ENCODE results near the gene MAGT1. TPM values are rescaled to one million over a fixed set of nuclear protein-coding genes. Genes with fewer than 3 reads are reported as not detected.
A peak's percentile ranks its signal among the peaks of the same experiment; 100 is the strongest.

Gene MAGT1
- total RNA-seq, 5 donors from 2014 or later (not counting 1 experiment from before 2014, with no cell fraction given), result 32.9 to 40.5 (median 35.5) TPM

DNA sequence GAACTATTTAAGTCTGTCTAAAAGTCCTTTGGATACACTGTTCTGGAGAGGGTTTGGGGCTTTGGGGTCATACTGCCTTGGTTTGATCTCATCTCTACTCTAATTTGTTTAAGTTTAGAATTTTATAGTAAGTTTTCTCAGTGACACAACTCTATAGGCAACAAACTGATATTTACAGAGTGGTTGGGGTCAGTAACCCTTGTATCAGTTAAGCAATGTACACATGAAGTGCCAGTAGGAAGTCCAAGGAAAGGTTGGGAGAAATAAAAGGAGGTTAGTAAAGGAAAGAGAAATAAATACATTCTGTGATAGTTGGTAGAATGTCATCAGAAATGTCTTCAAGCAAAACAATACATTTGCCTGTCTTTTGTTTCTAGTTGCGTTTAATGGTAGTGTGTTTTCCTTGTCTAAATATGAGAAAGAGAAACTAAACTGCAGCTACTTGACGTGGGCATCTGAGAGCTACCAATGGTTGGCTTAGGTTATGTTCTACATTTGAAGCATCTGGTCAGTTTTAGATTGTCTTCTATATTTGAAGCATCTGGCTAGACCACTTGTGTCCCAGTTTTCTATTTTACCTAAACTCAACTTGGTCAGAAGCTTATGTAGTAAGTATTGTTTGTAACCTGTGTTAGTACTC lies 22.2 kb upstream of the MAGT1 start:
- Mint-ChIP-seq H3K27me3 (peaks cover 0 to 3% of the 10 kb centered on the region in 2 donors), H3K36me3 (peaks cover 2% of the 10 kb centered on the region), H3K4me3 (peak overlapping the region; percentile 34 to 54 (median 43)), H3K9me3 (no peaks in the 10 kb centered on the region), H3K4me1 (peaks cover 24 to 37% (median 35%) of the 10 kb centered on the region in 3 donors), H3K27ac (peak overlapping the region; percentile 42 to 80)
- Histone ChIP-seq H3K9me3 (no peaks in the 10 kb centered on the region), H3K36me3 (ENCODE audit: control insufficient read depth in 2 of 2, extremely low read depth in 1 of 2, insufficient read depth in 1 of 2, low read length in 1 of 2) (no peaks in the 10 kb centered on the region), H3K4me1 (ENCODE audit: control insufficient read depth in 1 of 2, extremely low read depth in 1 of 2, insufficient read depth in 2 of 2, low read length in 2 of 2) (peaks cover 3% of the 10 kb centered on the region in 2 experiments), H3K4me3 (ENCODE audit: control insufficient read depth in 1 of 2, extremely low read depth in 1 of 2, low read length in 1 of 2) (no peak overlapping the region), H3K27me3 (replicated peaks in 1 of 2; ENCODE audit: control insufficient read depth in 2 of 2, extremely low read depth in 1 of 2, insufficient read depth in 2 of 2, low read length in 1 of 2) (no peaks in the 10 kb centered on the region), H3K27ac (ENCODE audit: low read length) (peak overlapping the region; percentile 49)
- no CpG with 5 or more reads among the region's 2 CpGs for WGBS (ENCODE audit: insufficient coverage)
- DNase-seq (no peak), ATAC-seq (replicated peaks in 1 of 4) (peak in 1 of 4 experiments; percentile 45)
- ChIA-PET CTCF (interaction anchor here in 1 of 2 donors (0.9 kb wide), 2 partner anchors 12 to 18 kb away, joined by 3 read pairs; partner anchors contain the start of gene COX7B), POLR2A (no interaction called here)

DNA sequence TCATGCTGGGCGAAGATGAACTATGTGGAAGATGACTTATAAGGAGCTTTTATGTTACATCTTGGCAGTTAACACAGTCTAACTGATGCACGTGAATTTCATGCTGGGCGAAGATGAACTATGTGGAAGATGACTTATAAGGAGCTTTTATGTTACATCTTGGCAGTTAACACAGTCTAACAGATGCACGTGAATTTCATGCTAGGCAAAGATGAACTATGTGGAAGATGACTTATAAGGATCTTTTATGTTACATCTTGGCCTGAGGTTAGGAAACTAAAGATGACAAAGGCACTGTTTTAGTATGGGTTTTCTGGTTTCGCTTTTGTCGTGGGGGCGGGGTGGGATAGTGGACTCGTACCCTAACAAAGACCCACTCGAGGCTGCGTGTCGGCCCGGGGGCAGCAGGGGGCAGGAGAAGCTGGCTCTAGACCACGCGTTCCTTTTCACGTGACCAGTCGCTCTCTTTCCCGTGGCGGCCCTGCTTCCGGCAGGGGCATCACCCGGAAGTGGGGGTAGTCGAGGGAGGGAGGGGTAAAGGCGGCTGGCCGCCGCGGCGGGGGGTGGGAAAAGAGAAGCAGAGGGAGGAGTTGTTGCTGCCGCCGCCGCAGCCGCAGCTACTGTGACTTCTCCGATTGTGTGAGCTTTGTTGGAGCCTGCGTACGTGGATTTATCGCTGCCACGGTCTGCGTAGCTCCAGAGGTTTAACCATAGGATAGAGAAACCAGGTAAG lies 15.0 kb upstream of the MAGT1 start, which contains the start of gene ATP7A:
Gene ATP7A, plus strand, starts transcription at position 586 of the 733 bp plus-strand sequence. CDS start 60,949 bp downstream, outside the sequence.
- Mint-ChIP-seq H3K27me3 (no peaks in the 10 kb centered on the region), H3K4me3 (peak within 1 kb of the TSS; percentile 86 to 99 (median 98)), H3K27ac (peak within 1 kb of the TSS; percentile 99), H3K9me3 (no peaks in the 10 kb centered on the region), H3K36me3 (no peaks in the 10 kb centered on the region), H3K4me1 (peaks cover 20 to 33% (median 20%) of the 10 kb centered on the region in 3 donors)
- H3K27me3 ChIP-seq (replicated peaks in 1 of 2; ENCODE audit: control insufficient read depth in 2 of 2, extremely low read depth in 1 of 2, insufficient read depth in 2 of 2, low read length in 1 of 2), result no peaks in the 10 kb centered on the region
- H3K4me3 ChIP-seq (ENCODE audit: control insufficient read depth in 1 of 2, extremely low read depth in 1 of 2, low read length in 1 of 2), result peak within 1 kb of the TSS; percentile 66 to 69
- peak within 1 kb of the TSS; percentile 86 for H3K27ac ChIP-seq (ENCODE audit: low read length)
- ATAC-seq (replicated peaks in 1 of 4) (peak; percentile 92 to 94 (median 92)), DNase-seq (peak; percentile 71 to 94 (median 90))
- 5% methylated on average over 24 of the region's 36 CpGs for WGBS (ENCODE audit: insufficient coverage)
- POLR2A ChIA-PET, result interaction anchor here (0.6 to 1.9 kb wide), 5 partner anchors 9 to 1049 kb away, joined by 3 to 19 read pairs (median 3); partner anchors contain the start of gene COX7B (in 2 of the 2)
- H3K9me3 ChIP-seq, result no peaks in the 10 kb centered on the region
- peaks cover 0 to 4% of the 10 kb centered on the region in 2 donors for H3K36me3 ChIP-seq (ENCODE audit: control insufficient read depth in 2 of 2, extremely low read depth in 1 of 2, insufficient read depth in 1 of 2, low read length in 1 of 2)
- peaks cover 6 to 7% of the 10 kb centered on the region in 2 experiments for H3K4me1 ChIP-seq (ENCODE audit: control insufficient read depth in 1 of 2, extremely low read depth in 1 of 2, insufficient read depth in 2 of 2, low read length in 2 of 2)
- CTCF ChIA-PET, result interaction anchor here (0.7 to 3.3 kb wide), 6 partner anchors 11 to 115 kb away, joined by 3 to 44 read pairs (median 5); partner anchors contain the start of gene COX7B (in 2 of the 2)

DNA sequence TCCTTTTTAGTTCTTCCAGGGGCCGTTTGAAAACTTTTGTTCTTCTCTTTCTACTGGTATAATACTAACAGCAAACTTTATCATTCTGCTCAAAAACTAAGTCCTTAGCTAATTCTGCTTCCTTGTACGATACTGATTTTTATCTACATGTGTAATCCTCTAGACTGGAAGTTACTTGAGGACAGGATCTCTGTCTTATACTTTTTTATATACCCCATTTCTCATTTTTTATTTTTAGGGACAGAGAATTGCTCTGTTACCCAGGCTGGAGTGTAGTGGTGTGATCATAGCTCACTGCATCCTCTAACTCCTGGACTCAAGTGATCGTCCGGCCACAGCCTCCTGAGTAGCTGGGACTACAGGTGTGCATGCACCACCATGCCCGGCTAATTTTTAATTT lies 6.3 kb upstream of the MAGT1 start:
- no peaks in the 10 kb centered on the region for H3K27me3 Mint-ChIP-seq
- POLR2A ChIA-PET, result interaction anchor here in 1 of 2 donors (0.7 to 0.9 kb wide), 2 partner anchors 9 to 204 kb away, joined by 3 to 4 read pairs; partner anchors contain the start of gene ATP7A
- CTCF ChIA-PET, result interaction anchor here (0.6 to 0.9 kb wide), 3 partner anchors 15 to 1457 kb away, joined by 3 read pairs; no protein-coding TSS in a partner anchor
- peak overlapping the region; percentile 82 to 96 (median 88) for H3K4me3 Mint-ChIP-seq
- WGBS (ENCODE audit: insufficient coverage), result 90% methylated on average over 2 of the region's 5 CpGs
- peaks cover 0 to 23% of the 10 kb centered on the region in 2 donors for H3K36me3 ChIP-seq (ENCODE audit: control insufficient read depth in 2 of 2, extremely low read depth in 1 of 2, insufficient read depth in 1 of 2, low read length in 1 of 2)
- no peak overlapping the region for H3K27ac Mint-ChIP-seq
- H3K27me3 ChIP-seq (replicated peaks in 1 of 2; ENCODE audit: control insufficient read depth in 2 of 2, extremely low read depth in 1 of 2, insufficient read depth in 2 of 2, low read length in 1 of 2), result no peaks in the 10 kb centered on the region
- no peaks in the 10 kb centered on the region for H3K9me3 Mint-ChIP-seq
- no peak overlapping the region for H3K27ac ChIP-seq (ENCODE audit: low read length)
- peaks cover 12 to 27% (median 22%) of the 10 kb centered on the region in 3 donors for H3K4me1 Mint-ChIP-seq
- no peaks in the 10 kb centered on the region for H3K9me3 ChIP-seq
- peaks cover 18% of the 10 kb centered on the region for H3K36me3 Mint-ChIP-seq
- no peak overlapping the region for H3K4me3 ChIP-seq (ENCODE audit: control insufficient read depth in 1 of 2, extremely low read depth in 1 of 2, low read length in 1 of 2)
- DNase-seq, result no peak
- H3K4me1 ChIP-seq (ENCODE audit: control insufficient read depth in 1 of 2, extremely low read depth in 1 of 2, insufficient read depth in 2 of 2, low read length in 2 of 2), result peaks cover 5 to 9% of the 10 kb centered on the region in 2 experiments
- no peak for ATAC-seq (replicated peaks in 1 of 4)

DNA sequence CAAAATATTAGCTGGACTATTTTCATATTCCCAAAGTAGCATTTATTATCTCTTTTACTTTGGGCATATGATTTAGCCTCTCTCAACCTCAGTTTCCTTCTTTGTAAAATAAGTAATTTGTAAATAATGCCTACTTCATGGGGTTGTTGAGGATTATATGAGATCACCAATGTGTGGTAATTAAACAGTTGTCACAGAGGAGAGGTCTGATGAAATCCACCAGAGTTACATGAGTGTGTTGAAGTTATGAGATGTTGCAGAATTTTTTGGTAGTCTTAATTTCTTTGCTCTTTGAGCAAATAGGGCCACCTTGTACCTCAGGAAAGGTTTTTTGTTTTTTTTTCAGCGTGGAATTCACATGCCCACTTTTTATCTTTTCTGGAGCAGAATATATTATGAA lies 5.5 kb upstream of the MAGT1 start:
- peak overlapping the region in 1 of 2 donors; percentile 78 for H3K4me3 ChIP-seq (ENCODE audit: control insufficient read depth in 1 of 2, extremely low read depth in 1 of 2, low read length in 1 of 2)
- Mint-ChIP-seq H3K36me3 (peaks cover 18% of the 10 kb centered on the region), H3K9me3 (no peaks in the 10 kb centered on the region), H3K4me3 (peak overlapping the region; percentile 82 to 96 (median 88)), H3K27ac (peak overlapping the region; percentile 32 to 88), H3K27me3 (no peaks in the 10 kb centered on the region), H3K4me1 (peaks cover 12 to 28% (median 24%) of the 10 kb centered on the region in 3 donors)
- peaks cover 0 to 20% of the 10 kb centered on the region in 2 donors for H3K36me3 ChIP-seq (ENCODE audit: control insufficient read depth in 2 of 2, extremely low read depth in 1 of 2, insufficient read depth in 1 of 2, low read length in 1 of 2)
- peaks cover 5 to 9% of the 10 kb centered on the region in 2 experiments for H3K4me1 ChIP-seq (ENCODE audit: control insufficient read depth in 1 of 2, extremely low read depth in 1 of 2, insufficient read depth in 2 of 2, low read length in 2 of 2)
- WGBS (ENCODE audit: insufficient coverage), result no CpG with 5 or more reads among the region's 1 CpG
- no peaks in the 10 kb centered on the region for H3K27me3 ChIP-seq (replicated peaks in 1 of 2; ENCODE audit: control insufficient read depth in 2 of 2, extremely low read depth in 1 of 2, insufficient read depth in 2 of 2, low read length in 1 of 2)
- CTCF ChIA-PET, result interaction anchor here (0.5 to 2.7 kb wide), 4 partner anchors 9 to 121 kb away, joined by 3 to 44 read pairs (median 6); partner anchors contain the start of gene ATP7A (in 1 of the 2)
- no peak for DNase-seq
- POLR2A ChIA-PET, result interaction anchor here in 1 of 2 donors (0.9 kb wide), 1 partner anchor 10 kb away, joined by 3 read pairs; the partner anchor contains the start of gene ATP7A
- peak overlapping the region; percentile 89 for H3K27ac ChIP-seq (ENCODE audit: low read length)
- no peaks in the 10 kb centered on the region for H3K9me3 ChIP-seq
- ATAC-seq (replicated peaks in 1 of 4), result no peak

DNA sequence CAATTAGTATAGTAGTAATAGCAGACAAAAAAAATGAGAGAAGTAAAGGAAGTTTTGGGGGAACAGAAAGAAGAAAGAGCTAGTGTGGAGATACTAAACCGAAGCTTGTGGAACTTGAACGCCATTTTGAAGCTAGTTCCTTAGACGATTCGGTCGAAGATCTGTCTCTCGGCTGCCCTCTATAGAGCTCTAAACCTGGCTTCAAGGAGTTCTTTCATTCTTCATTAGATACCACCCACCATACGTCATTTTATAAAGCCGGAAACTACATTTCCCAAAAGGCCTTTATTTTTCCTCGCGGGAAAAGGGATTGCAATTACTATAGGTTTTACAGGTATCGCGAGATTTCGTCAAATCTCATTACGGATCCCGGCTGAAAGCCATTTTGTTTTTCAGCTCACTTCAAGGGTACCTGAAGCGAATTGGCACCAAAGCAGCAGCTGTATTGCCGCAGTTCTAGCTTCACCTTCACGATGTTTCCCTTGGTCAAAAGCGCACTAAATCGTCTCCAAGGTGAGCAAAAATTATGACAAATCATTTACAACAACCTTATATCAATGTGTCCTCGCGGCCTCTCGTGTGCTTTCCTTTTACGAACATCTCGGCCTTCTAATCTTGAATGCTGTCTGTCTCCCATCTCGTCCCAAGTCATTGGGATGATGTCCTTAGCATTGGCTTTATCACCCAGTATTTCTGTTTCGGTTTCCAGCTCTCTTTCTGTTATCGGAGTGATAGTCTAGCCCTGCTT lies 4.0 kb upstream of the MAGT1 start, which contains the start of gene COX7B:
Gene COX7B, plus strand, starts transcription at position 388 of the 748 bp plus-strand sequence. Its CDS starts 86 bp downstream, at position 474.
- Mint-ChIP-seq H3K4me1 (peaks cover 19 to 29% (median 26%) of the 10 kb centered on the region in 3 donors), H3K9me3 (no peaks in the 10 kb centered on the region), H3K36me3 (peaks cover 14% of the 10 kb centered on the region), H3K4me3 (peak within 1 kb of the TSS; percentile 82 to 96 (median 88)), H3K27ac (peak within 1 kb of the TSS; percentile 88 to 95), H3K27me3 (no peaks in the 10 kb centered on the region)
- CTCF ChIA-PET, result interaction anchor here (0.5 to 2.7 kb wide), 16 partner anchors 11 to 262 kb away, joined by 3 to 44 read pairs (median 3); partner anchors contain the start of gene ATP7A (in 2 of the 2)
- no peaks in the 10 kb centered on the region for H3K9me3 ChIP-seq
- H3K36me3 ChIP-seq (ENCODE audit: control insufficient read depth in 2 of 2, extremely low read depth in 1 of 2, insufficient read depth in 1 of 2, low read length in 1 of 2), result peaks cover 0 to 16% of the 10 kb centered on the region in 2 donors
- no peaks in the 10 kb centered on the region for H3K27me3 ChIP-seq (replicated peaks in 1 of 2; ENCODE audit: control insufficient read depth in 2 of 2, extremely low read depth in 1 of 2, insufficient read depth in 2 of 2, low read length in 1 of 2)
- H3K27ac ChIP-seq (ENCODE audit: low read length), result peak within 1 kb of the TSS; percentile 89
- peak within 1 kb of the TSS; percentile 78 to 81 for H3K4me3 ChIP-seq (ENCODE audit: control insufficient read depth in 1 of 2, extremely low read depth in 1 of 2, low read length in 1 of 2)
- peaks cover 5 to 9% of the 10 kb centered on the region in 2 experiments for H3K4me1 ChIP-seq (ENCODE audit: control insufficient read depth in 1 of 2, extremely low read depth in 1 of 2, insufficient read depth in 2 of 2, low read length in 2 of 2)
- WGBS (ENCODE audit: insufficient coverage), result 1% methylated on average over 17 of the region's 28 CpGs
- ATAC-seq (replicated peaks in 1 of 4) (peak; percentile 66 to 72 (median 67)), DNase-seq (peak in 34 of 35 experiments; percentile 23 to 92 (median 59))
- POLR2A ChIA-PET, result interaction anchor here (0.5 to 2.0 kb wide), 15 partner anchors 9 to 1233 kb away, joined by 3 to 19 read pairs (median 4); partner anchors contain the start of genes ATP7A (in 2 of the 2), ATRX (in 1 of the 2), PGK1 (in 1 of the 2) and TAF9B (in 1 of the 2)
